ENCODE data around the gene PPFIA1. TPM values are rescaled to one million over a fixed set of nuclear protein-coding genes. Genes with fewer than 3 reads are reported as not detected.

The PPFIA1 gene
- total and polyA plus RNA-seq, 10 of the 15 experiments (the other 5 are each of a cell fraction or from before 2014, with no cell fraction given), result 5.2 to 26.2 (median 15.8) TPM

DNA sequence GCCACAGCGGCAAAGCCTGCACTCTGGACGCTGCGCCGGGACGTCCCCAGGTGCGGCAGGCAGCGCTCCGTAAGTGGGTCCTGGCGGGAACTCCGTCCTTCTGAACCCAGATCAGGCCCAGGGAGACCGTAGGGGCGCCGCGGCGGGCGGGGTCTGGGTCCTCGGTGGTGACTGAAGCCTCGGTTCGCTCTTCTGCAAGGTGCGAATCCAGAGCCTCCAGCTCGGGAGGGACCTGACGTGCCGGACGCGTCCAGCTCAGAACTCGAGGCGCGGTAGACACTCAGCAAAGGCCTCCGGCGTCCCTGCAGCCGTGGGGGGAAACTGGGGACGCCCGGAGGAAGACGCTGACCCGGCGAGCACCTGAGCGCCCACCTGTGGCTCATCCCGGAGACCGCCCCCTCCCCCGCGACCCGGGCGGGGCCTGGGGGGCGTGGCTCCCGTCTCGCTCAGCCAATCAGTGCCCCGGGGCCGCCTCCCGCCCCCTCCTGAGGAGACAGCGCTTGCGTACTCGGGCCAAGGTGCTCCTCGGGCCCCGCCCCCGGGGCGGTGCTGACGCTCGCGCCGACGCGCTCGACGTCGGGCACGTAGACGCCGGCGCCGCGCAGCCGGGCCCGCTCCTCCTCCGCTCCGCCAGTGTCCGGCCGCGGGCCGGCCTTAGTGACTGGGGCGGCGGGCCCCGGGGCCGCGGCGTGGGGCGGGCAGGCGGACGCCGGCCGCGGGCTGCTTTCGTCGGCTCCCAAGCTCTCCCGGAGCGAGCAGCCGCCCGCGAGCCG is at the start of gene PPFIA1 (continued):
- TF ChIP-seq, protein P1, sequence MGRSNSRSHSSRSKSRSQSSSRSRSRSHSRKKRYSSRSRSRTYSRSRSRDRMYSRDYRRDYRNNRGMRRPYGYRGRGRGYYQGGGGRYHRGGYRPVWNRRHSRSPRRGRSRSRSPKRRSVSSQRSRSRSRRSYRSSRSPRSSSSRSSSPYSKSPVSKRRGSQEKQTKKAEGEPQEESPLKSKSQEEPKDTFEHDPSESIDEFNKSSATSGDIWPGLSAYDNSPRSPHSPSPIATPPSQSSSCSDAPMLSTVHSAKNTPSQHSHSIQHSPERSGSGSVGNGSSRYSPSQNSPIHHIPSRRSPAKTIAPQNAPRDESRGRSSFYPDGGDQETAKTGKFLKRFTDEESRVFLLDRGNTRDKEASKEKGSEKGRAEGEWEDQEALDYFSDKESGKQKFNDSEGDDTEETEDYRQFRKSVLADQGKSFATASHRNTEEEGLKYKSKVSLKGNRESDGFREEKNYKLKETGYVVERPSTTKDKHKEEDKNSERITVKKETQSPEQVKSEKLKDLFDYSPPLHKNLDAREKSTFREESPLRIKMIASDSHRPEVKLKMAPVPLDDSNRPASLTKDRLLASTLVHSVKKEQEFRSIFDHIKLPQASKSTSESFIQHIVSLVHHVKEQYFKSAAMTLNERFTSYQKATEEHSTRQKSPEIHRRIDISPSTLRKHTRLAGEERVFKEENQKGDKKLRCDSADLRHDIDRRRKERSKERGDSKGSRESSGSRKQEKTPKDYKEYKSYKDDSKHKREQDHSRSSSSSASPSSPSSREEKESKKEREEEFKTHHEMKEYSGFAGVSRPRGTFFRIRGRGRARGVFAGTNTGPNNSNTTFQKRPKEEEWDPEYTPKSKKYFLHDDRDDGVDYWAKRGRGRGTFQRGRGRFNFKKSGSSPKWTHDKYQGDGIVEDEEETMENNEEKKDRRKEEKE (IDR thresholded peaks at IDR 0.05), result no peak
- TF ChIP-seq GATAD2B (conservative IDR thresholded peaks at IDR 0.05; ENCODE audit: low read depth) (peak; percentile 38), POLR2AphosphoS5 (IDR thresholded peaks at IDR 0.05; ENCODE audit: low read length) (peak; percentile 57; the same call in 1 of the 2 replicates), DPF2 (IDR thresholded peaks at IDR 0.05) (0 out of 2 replicates have a peak, but pooled peaks have one; percentile 14), BHLHE40 (IDR thresholded peaks at IDR 0.05; ENCODE audit: borderline replicate concordance in 1 of 2, low read depth in 2 of 2, low read length in 1 of 2) (peak in 1 of 2 experiments; percentile 22; a peak in 1 of 4 replicates)
- TF ChIP-seq, protein P2, sequence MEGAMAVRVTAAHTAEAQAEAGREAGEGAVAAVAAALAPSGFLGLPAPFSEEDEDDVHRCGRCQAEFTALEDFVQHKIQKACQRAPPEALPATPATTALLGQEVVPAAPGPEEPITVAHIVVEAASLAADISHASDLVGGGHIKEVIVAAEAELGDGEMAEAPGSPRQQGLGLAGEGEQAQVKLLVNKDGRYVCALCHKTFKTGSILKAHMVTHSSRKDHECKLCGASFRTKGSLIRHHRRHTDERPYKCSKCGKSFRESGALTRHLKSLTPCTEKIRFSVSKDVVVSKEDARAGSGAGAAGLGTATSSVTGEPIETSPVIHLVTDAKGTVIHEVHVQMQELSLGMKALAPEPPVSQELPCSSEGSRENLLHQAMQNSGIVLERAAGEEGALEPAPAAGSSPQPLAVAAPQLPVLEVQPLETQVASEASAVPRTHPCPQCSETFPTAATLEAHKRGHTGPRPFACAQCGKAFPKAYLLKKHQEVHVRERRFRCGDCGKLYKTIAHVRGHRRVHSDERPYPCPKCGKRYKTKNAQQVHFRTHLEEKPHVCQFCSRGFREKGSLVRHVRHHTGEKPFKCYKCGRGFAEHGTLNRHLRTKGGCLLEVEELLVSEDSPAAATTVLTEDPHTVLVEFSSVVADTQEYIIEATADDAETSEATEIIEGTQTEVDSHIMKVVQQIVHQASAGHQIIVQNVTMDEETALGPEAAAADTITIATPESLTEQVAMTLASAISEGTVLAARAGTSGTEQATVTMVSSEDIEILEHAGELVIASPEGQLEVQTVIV (IDR thresholded peaks at IDR 0.05; ENCODE audit: borderline replicate concordance, partially characterized antibody), result peak; percentile 14
- TF ChIP-seq, protein P3, sequence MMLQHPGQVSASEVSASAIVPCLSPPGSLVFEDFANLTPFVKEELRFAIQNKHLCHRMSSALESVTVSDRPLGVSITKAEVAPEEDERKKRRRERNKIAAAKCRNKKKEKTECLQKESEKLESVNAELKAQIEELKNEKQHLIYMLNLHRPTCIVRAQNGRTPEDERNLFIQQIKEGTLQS (IDR thresholded peaks at IDR 0.05; ENCODE audit: borderline replicate concordance, extremely low read depth, low read depth, low read length), result no peak
- TF ChIP-seq, protein P4, sequence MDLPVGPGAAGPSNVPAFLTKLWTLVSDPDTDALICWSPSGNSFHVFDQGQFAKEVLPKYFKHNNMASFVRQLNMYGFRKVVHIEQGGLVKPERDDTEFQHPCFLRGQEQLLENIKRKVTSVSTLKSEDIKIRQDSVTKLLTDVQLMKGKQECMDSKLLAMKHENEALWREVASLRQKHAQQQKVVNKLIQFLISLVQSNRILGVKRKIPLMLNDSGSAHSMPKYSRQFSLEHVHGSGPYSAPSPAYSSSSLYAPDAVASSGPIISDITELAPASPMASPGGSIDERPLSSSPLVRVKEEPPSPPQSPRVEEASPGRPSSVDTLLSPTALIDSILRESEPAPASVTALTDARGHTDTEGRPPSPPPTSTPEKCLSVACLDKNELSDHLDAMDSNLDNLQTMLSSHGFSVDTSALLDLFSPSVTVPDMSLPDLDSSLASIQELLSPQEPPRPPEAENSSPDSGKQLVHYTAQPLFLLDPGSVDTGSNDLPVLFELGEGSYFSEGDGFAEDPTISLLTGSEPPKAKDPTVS (IDR thresholded peaks at IDR 0.05; ENCODE audit: low read depth, low read length), result no peak
- TF ChIP-seq, protein P5, sequence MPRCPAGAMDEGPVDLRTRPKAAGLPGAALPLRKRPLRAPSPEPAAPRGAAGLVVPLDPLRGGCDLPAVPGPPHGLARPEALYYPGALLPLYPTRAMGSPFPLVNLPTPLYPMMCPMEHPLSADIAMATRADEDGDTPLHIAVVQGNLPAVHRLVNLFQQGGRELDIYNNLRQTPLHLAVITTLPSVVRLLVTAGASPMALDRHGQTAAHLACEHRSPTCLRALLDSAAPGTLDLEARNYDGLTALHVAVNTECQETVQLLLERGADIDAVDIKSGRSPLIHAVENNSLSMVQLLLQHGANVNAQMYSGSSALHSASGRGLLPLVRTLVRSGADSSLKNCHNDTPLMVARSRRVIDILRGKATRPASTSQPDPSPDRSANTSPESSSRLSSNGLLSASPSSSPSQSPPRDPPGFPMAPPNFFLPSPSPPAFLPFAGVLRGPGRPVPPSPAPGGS (IDR thresholded peaks at IDR 0.05; ENCODE audit: borderline replicate concordance, insufficient read depth, low read depth, low read length, poor library complexity, severe bottlenecking), result no peak
- TF ChIP-seq, protein P6, sequence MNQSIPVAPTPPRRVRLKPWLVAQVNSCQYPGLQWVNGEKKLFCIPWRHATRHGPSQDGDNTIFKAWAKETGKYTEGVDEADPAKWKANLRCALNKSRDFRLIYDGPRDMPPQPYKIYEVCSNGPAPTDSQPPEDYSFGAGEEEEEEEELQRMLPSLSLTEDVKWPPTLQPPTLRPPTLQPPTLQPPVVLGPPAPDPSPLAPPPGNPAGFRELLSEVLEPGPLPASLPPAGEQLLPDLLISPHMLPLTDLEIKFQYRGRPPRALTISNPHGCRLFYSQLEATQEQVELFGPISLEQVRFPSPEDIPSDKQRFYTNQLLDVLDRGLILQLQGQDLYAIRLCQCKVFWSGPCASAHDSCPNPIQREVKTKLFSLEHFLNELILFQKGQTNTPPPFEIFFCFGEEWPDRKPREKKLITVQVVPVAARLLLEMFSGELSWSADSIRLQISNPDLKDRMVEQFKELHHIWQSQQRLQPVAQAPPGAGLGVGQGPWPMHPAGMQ (IDR thresholded peaks at IDR 0.05; ENCODE audit: borderline replicate concordance), result no peak
- TF ChIP-seq, protein P7, sequence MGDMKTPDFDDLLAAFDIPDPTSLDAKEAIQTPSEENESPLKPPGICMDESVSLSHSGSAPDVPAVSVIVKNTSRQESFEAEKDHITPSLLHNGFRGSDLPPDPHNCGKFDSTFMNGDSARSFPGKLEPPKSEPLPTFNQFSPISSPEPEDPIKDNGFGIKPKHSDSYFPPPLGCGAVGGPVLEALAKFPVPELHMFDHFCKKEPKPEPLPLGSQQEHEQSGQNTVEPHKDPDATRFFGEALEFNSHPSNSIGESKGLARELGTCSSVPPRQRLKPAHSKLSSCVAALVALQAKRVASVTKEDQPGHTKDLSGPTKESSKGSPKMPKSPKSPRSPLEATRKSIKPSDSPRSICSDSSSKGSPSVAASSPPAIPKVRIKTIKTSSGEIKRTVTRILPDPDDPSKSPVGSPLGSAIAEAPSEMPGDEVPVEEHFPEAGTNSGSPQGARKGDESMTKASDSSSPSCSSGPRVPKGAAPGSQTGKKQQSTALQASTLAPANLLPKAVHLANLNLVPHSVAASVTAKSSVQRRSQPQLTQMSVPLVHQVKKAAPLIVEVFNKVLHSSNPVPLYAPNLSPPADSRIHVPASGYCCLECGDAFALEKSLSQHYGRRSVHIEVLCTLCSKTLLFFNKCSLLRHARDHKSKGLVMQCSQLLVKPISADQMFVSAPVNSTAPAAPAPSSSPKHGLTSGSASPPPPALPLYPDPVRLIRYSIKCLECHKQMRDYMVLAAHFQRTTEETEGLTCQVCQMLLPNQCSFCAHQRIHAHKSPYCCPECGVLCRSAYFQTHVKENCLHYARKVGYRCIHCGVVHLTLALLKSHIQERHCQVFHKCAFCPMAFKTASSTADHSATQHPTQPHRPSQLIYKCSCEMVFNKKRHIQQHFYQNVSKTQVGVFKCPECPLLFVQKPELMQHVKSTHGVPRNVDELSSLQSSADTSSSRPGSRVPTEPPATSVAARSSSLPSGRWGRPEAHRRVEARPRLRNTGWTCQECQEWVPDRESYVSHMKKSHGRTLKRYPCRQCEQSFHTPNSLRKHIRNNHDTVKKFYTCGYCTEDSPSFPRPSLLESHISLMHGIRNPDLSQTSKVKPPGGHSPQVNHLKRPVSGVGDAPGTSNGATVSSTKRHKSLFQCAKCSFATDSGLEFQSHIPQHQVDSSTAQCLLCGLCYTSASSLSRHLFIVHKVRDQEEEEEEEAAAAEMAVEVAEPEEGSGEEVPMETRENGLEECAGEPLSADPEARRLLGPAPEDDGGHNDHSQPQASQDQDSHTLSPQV (IDR thresholded peaks at IDR 0.05), result no peak

Measured in GM12878 (cell line).